Erythroblast (primary cell): ENCODE measurements around the gene ECE1.

Experiments
- DNase-seq, 2 experiments: peaks; one replicate each; lab custom pipeline; 2025; lab: John Stamatoyannopoulos, UW
- GATA1 ChIP-seq: IDR thresholded peaks from 2 replicates; pipeline ENCODE4 v1.6.1; 2011; ENCODE audit warnings: low read depth, mild to moderate bottlenecking, control low read depth, low read length, moderate library complexity
- POLR2A ChIP-seq: IDR thresholded peaks from 2 replicates; pipeline ENCODE4 v1.6.1; 2011; ENCODE audit warnings: mild to moderate bottlenecking, low read length

Gene ECE1

DNA sequence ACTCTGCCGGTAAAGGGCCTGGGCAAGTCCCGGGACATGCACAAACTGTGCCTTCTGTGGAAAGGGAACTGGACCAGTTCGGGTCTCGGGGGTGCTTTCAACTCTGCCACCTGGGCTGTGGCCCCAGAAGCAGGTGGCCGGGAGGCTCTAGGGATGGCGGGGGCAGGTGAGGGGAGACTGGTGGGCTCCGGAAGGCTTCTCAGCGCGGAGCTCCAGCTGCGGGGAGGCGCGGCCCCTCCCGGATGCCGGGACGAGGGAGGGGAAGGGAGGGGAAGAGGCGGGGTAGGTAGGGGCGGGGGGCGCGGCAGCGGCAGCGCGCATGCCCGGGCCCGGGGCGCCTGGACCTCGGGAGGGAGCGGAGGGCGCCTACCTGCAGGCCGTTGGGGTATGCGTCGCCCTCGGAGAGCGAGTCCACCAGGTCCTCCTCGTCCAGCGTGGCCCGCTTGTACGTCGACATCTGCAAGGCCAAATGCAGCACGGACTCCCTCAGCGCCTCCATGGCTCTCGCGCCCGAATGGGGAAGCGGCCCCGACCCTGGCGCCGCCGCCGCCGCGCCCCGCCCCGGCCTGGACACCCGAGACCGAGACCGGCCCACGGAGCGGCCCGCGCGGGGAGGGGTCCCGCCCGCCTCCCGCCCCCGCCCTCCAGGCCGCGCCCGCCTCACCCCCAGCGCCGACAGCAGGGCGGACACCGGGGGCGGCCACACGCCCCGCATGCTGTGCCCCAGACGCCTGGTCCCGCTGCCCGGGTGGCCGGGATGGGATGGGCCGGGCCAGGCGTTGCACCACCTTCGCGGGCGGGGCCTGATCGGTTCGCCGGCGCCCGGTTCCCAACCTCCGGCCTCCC, at the start of gene ECE1:
ECE1 (minus strand) TSS at position 764 of the 846 bp plus-strand sequence; CDS start at position 715, 49 bp downstream.
- peak in 1 of 2 experiments; percentile 45 for DNase-seq
- no peak for TF ChIP-seq GATA1
- TF ChIP-seq POLR2A: no peak

DNA sequence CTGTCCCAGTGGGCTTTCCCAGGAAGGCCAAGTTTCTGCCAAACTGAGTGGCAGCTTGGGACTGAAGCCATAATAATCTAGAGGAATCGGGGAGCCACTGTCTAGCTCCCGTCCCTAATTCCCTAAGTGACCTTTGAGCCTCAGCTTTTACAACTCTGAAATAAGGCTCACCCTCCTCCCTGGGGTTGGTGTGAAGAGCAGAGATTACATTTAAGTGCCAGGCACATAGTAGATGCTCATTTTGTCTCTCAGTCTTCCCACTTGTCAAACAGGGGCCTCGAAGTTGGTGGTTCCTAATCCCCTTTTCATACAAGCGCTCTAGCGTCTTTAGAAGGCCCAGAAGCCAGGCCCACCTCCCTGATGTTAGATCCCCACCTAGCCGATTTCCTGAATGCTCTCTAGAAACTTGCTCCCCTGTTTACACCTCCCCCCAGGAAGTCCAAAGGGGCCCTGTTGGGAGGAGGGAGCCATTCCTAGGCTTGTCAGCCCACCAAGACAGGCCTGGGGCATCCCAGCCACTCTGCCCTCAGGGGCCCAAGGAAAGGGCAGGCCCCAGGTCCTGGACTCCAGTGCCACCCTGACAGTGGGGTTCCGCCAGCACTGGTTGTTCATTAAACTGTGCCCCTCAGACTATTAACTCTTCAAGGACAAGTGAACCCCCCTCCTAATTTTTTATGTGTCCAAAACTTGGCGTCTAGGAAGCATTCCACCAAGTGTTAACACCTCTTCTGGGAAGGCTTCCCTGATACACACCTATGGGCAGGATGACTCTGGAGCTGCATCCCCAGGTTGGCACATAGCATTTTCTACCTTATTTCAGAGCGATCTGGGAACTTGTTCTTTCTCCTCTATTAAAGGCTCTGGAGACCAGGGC, 49.3 kb upstream of the ECE1 start:
- no peak for DNase-seq
- TF ChIP-seq POLR2A (no peak), GATA1 (no peak)

DNA sequence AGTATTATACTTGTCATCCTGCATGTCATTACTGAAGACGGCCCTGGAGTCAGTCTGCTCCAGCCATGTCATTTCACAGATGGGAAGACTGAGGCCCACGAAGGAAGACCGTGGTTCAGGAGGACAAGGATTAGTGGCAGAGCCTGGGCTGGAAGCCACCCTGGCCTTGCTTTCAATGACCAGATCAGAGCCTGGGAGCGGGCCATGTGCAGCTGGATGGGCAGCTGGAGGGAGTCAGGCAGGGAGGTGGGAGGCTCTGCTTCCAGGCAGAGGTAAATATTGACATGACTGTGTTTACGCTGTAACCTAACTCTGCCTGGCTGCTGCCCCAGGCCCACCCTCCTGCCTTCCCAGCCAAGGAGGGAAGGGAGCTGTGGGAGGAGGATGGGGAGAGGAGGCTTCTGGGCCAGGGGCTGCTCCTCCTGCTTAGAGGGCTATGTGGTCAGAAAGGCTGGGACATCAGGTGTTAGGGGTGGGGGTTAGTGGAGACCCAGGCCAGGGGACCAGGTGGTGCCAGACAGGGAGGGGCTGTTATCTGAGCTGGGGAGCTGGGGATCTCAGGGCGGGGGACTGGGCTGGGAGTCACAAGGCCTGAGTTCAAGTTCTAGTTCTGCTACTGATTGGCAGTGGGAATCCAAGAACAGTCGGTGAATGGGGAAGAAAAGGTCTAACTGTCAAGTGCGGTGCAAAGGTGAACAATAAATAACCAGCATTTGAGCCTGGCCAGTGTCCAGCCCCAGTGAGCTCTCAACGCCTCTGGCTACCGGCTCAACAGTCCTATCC, 48.5 kb upstream of the ECE1 start:
- TF ChIP-seq POLR2A: no peak
- no peak for TF ChIP-seq GATA1
- no peak for DNase-seq

DNA sequence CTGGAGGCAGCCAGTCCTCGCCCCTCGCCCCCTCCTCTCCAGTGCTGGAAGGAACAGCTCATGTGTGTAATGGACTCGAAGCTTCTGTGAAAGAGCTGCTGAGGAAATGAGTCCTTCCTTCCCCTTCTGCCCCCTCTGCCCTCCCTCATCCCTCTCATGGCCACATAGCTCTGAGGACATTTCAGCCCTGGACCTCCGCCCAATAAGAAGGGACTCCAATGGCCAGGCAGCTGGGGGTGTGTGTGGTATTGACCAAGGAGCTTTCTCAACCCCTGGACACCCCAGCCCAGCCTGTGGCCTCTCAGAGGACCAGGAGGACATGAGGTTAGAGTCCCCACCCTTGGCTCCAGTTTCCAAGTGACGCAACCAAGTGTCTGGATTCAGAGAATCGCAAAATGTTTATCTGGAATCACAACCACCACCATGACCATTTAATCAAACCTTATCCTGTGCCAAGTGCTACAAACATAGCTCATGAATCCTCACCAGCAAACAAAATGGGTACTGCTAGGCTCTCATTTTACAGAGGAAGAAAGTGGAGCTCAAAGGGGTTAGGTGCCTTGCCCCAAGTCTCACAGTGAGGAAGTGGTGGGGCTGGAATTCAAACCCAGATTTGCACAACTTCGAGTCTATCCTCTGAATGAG, 47.8 kb upstream of the ECE1 start:
- TF ChIP-seq POLR2A (no peak), GATA1 (no peak)
- peak in 1 of 2 experiments; percentile 67 for DNase-seq

DNA sequence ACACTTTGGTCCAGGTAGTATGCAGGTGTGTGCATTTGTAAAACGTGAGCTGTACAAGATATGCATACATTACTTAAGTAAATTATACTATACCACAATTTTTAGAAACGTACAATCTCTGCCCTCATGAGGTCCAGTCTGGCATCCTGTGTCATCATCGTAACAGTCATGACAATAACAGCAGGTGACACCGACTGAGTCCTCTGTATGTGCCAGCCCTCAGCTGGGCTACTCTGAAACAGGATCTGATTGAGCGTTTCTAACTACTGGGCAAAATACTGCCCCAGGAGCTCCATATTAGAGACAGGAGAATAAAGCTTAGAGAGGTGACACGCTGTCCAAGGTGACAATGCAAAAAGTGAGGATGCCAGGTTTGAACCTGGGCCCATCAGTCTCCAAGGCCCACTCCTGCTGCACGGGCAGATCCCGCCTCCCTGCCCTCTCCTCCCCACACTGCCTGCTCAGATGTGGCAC, 47.2 kb upstream of the ECE1 start:
- DNase-seq: no peak
- TF ChIP-seq POLR2A: no peak
- TF ChIP-seq GATA1: no peak

DNA sequence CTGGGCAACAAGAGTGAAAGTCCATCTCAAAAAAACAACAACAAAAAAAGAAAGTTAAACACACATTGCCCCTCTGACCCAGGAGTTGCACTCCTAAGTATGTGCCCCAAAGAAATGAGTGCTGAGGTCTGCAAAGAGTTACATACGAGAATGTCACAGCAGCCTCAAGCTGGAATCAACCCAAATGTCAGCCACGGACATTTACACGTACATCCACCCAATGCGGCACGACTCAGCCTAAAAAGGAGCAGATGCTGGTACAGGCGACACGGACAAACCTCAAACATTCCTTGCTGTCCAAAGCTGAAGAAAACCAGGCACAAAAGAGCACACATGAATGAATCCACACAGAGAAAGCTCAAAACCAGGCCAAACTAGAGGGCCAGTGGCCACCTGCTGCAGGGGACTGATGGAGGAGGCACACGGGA, 46.8 kb upstream of the ECE1 start:
- TF ChIP-seq POLR2A: no peak
- no peak for DNase-seq

DNA sequence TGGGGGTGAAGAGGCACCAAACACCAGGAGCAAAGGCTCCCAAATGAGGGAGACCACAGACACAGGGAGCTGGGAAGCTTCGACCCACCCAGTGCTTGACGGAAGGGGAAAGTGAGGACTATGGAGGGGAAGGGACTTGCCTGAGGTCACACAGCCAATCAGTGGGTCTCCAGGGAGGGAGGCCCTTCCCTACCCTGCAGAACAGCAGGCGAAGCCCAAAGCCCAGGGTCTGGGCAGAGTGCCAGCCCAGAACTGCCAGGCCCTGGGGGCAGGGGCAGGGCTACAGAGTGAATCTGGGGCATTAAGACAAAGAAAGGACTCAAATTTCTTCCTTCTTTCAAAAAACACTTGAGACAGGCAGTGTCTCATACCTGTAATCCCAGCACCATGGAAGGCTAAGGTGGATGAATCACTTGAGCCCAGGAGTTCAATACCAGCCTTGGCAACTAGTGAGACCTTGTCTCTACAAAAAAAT, 45.5 kb upstream of the ECE1 start:
- TF ChIP-seq POLR2A: no peak
- no peak for DNase-seq

DNA sequence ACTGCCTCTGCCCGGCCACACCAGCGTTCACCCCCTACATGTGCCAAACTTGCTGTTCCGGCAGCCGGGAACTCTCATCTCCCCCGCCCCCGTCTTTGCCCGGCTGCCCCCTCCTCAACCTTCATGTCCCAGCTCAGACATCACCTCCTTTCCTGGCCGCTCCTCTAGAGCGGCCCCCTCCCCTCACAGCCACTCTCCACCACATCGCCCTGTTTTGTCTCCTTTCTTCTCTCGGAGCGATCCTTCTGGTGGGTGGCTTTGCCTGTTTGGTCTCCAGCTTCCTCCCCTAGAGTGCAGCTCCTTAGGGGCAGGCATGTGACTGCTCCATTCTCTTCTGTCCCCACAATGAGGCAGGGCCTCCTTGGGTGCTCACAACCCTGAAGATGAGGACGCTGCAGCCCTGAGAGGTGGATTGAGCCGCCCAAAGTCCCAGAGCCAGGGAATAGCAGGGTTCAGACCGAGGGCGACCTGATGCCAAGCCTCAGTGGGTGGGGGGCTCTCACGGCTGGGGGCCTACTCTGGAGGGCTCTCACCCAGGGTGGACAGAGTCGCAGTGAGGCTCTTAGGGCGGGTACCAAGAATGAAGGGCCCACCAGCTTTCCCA, 44.9 kb upstream of the ECE1 start:
- DNase-seq: no peak
- TF ChIP-seq POLR2A (no peak), GATA1 (no peak)

DNA sequence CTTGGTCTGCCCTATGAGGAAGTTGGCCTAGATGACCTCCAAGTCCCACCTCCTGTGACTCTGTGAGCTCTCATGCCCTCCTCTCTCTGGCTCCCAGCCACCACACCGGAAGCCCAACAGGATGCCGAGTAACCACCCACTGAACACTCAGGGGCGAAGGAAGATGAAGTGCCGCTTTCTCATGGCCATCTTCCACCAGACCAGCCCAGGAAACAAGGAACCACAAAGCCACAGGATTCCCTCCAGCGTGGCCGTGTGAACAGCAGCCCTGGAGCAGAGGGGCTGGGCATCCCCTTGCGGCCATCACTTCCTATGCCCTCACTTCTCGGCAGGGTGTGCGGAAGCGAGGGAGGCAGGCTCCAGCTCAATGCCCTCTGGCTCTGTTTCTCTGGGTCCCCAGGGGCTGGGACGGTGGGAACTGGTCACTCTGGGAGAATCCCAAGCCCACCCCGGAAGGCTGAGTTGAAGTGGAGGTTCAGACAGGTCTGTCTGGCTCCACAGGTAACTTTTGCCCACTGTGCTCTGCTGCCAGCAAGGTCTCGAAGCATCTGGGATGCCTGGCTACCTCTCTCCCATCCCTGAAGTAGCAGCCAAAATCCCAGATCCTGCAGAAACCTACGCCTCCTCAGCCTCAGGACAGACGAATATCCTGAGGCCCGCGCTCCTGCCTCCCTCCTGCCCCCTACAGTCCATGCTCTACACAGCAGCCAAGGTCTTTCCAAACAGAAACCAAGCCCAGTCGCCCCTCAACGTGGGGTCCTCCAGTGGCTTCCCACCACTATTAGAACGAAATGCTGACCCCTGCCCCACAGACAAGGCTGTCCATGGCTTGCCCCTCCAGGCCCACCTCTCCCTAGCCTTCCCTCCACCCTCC, 44.2 kb upstream of the ECE1 start:
- no peak for TF ChIP-seq GATA1
- peak; percentile 23 for TF ChIP-seq POLR2A
- DNase-seq: peak in 1 of 2 experiments; percentile 74

DNA sequence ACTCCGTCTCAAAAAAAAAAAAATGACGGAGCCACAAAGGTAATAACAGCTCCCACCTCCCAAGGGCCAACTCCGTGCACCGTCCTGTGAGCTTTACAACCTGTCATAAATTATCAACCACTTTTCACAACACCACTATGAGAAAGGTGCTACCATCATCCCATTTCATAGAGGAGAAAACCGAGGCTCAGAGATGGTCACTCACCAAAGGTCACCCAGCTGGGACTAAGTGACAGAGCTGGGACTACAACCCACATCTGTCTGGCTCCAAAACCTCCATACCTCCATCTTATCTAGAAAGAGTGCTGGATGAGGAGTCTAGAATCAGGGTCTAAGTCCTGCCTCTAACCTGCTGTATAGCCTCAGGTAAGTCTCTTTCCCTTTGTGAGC, 43.6 kb upstream of the ECE1 start:
- TF ChIP-seq GATA1: no peak
- no peak for TF ChIP-seq POLR2A
- DNase-seq: no peak

DNA sequence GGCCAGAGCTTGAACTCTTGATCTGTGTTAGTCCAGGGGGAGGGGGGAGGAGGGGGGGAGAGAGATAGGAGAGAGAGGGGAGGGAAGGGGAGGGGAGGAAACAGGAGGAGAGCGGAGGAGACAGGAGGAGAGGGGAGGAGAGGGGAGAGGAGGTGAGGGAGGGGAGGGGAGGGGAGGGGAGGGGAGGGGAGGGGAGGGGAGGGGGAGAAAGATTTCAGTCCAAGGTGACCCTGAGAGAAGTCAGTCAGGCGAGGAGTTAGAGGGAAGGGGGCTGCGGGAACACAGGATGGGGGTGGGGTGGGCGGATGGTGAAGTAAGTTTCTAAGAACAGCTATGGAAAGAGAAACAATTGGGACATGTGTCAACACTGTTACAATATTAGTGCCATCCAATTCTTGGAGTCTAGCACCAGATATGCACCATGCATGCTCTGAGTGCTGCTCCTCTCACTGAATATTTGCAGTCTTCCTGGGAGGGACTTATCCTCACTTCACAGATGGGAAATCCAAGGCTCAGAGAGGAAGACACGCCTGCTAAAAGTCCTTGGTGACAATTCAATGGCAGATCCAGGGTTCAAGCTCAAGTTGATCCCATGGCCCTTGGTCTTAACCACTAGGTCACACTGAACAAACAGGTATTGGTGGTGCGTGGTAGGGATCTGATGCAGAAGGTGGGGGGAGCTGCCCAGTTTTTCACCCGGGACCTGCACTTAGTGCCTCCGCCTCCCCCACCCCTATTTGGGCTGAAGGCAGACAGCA, 42.5 kb upstream of the ECE1 start:
- DNase-seq: no peak
- no peak for TF ChIP-seq GATA1
- no peak for TF ChIP-seq POLR2A
